T-cell (primary cell): ENCODE data around the gene GAREM2. TPM values are rescaled to one million over a fixed set of nuclear protein-coding genes. Genes with fewer than 3 reads are reported as not detected.
A peak's percentile ranks its signal among the peaks of the same experiment; 100 is the strongest.

ENCODE experiments used
- ATAC-seq, 4 experiments: fragments of 200-7000 bp in 3 of 4; fragments of 150-1000 bp in 1 of 4; cut with Tn5 transposase; replicated peaks in 1 of 4; 1 replicate in 3 of 4; 2 replicates in 1 of 4; pipeline ENCODE4 v1.10.0; 2021; ENCODE audit warnings: moderate library complexity in 3 of 4, mild to moderate bottlenecking in 2 of 4, moderate number of reproducible peaks in 1 of 4
- CTCF ChIA-PET, 2 donors: fragments of 300-600 bp; sonication (Branson Sonifier 250); formaldehyde crosslinking; loops; one replicate each; lab custom pipeline; 2022; ENCODE audit warnings: antibody characterized with exemption in 2 of 2; lab: Charles Lee
- POLR2A ChIA-PET, 2 donors: fragments of 300-600 bp; sonication (Branson Sonifier 250); formaldehyde crosslinking; loops; one replicate each; lab custom pipeline; 2022; ENCODE audit warnings: antibody characterized with exemption in 2 of 2; lab: Charles Lee
- DNase-seq, 35 experiments: peaks; one replicate each; pipeline versions ENCODE4 v3.0.0 to v3.0.0-alpha.2; 2013 to 2023
- H3K27ac ChIP-seq: one replicate; pipeline ENCODE4 v1.5.1; 2013; ENCODE audit warnings: low read length
- H3K27me3 ChIP-seq, 2 experiments: replicated peaks in 1 of 2; 1 replicate in 1 of 2; 2 replicates in 1 of 2; pipeline versions ENCODE4 v1.6.1 to v1.7.0; 2013; ENCODE audit warnings: low read length in 1 of 2, mixed read lengths in 1 of 2; ENCODE audit not compliant: control insufficient read depth in 2 of 2, insufficient read depth in 2 of 2; ENCODE audit errors: extremely low read depth in 1 of 2
- H3K36me3 ChIP-seq, 2 donors: 1 replicate in 1 of 2; 2 replicates in 1 of 2; pipeline versions ENCODE4 v1.6.1 to v1.7.0; 2013; ENCODE audit warnings: low read length in 1 of 2; ENCODE audit not compliant: control insufficient read depth in 2 of 2, insufficient read depth in 1 of 2; ENCODE audit errors: extremely low read depth in 1 of 2
- H3K4me1 ChIP-seq, 2 experiments: 1 replicate in 1 of 2; 2 replicates in 1 of 2; pipeline versions ENCODE4 v1.6.1 to v1.7.0; 2013; ENCODE audit warnings: low read length in 2 of 2, mixed read lengths in 1 of 2; ENCODE audit not compliant: insufficient read depth in 2 of 2, control insufficient read depth in 1 of 2; ENCODE audit errors: extremely low read depth in 1 of 2
- H3K4me3 ChIP-seq, 2 donors: 1 replicate in 1 of 2; 2 replicates in 1 of 2; pipeline versions ENCODE4 v1.5.1 to v1.7.0; 2013; ENCODE audit warnings: mild to moderate bottlenecking in 2 of 2, low read length in 1 of 2, moderate library complexity in 1 of 2; ENCODE audit not compliant: control insufficient read depth in 1 of 2; ENCODE audit errors: extremely low read depth in 1 of 2
- H3K9me3 ChIP-seq: 2 replicates; pipeline ENCODE4 v1.7.0; 2013
- H3K27ac Mint-ChIP-seq, 2 donors: one replicate each; pipeline ENCODE4 v1.8.0; 2020 to 2021; ENCODE audit warnings: mild to moderate bottlenecking in 2 of 2, mixed read lengths in 2 of 2
- H3K27me3 Mint-ChIP-seq, 2 donors: one replicate each; pipeline ENCODE4 v1.8.0; 2021 to 2022; ENCODE audit warnings: mixed read lengths in 2 of 2
- H3K36me3 Mint-ChIP-seq: one replicate; pipeline ENCODE4 v1.8.0; 2021; ENCODE audit warnings: mixed read lengths
- H3K4me1 Mint-ChIP-seq, 3 donors: one replicate each; pipeline ENCODE4 v1.8.0; 2020 to 2022; ENCODE audit warnings: mixed read lengths in 3 of 3, mild to moderate bottlenecking in 1 of 3
- H3K4me3 Mint-ChIP-seq, 3 donors: one replicate each; pipeline ENCODE4 v1.8.0; 2020 to 2022; ENCODE audit warnings: mild to moderate bottlenecking in 3 of 3, mixed read lengths in 3 of 3, moderate library complexity in 3 of 3
- H3K9me3 Mint-ChIP-seq, 3 donors: one replicate each; pipeline ENCODE4 v1.8.0; 2020 to 2022; ENCODE audit warnings: mixed read lengths in 3 of 3
- WGBS: methylation state at CpG from one replicate; pipeline ENCODE4 v1.1.5; 2013; ENCODE audit warnings: missing lambda C conversion rate; ENCODE audit not compliant: insufficient coverage; 5-methylcytosine and 5-hydroxymethylcytosine counted together
- total RNA-seq, 35 experiments: library from RNA in 6 of 35; stranded (reverse) in 6 of 35; fragments of 120-200 nt in 1 of 35; gene quantifications; one replicate each; pipeline versions ENCODE4 v1.2.1 to v1.2.4 and lab custom pipeline; 2013 to 2026

The GAREM2 gene
- total RNA-seq, 5 donors from 2014 or later (not counting 1 experiment from before 2014, with no cell fraction given) = 2.9 to 9.1 (median 5.2) TPM

DNA sequence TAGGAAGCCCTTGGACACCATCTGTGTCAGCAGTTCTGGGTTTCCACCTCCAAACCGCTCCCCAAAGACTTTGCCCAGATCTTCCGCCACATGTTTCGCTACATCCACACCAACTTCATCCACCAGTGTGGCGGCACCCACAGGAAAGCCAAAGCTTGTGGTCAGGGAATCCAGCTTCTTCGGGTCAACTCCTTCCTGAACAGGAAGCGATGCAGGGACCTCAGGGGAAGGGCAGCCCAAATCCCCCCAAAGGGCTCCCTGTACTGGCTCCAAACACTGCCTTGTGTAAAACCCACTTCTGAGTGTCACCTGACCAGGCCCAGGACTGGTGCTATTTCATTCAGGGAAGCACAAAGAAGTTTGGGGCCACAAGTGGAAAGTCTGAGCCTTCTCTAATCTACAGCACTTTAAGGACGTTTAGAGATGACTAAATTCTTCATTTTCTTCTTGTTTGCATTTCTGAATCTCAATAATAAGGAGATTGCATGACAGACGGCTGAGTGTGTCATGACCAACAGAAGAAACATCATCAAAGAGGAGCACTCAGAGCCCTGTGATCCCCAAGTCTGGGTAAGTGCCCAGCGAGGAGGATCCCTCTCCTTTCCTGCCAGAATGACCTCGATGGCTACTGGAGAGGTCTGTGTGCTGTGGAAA lies 20.8 kb downstream of the GAREM2 start:
- Mint-ChIP-seq H3K9me3 (no peaks in the 10 kb centered on the region), H3K27me3 (no peaks in the 10 kb centered on the region), H3K4me3 (no peak overlapping the region), H3K4me1 (peaks cover 0 to 4% (median 0%) of the 10 kb centered on the region in 3 donors), H3K36me3 (peaks cover 63% of the 10 kb centered on the region), H3K27ac (no peak overlapping the region)
- 86% methylated on average over 8 of the region's 10 CpGs for WGBS
- Histone ChIP-seq H3K4me1 (no peaks in the 10 kb centered on the region), H3K36me3 (peaks cover 6 to 74% of the 10 kb centered on the region in 2 donors), H3K4me3 (no peak overlapping the region), H3K27me3 (no peaks in the 10 kb centered on the region), H3K9me3 (no peaks in the 10 kb centered on the region), H3K27ac (no peak overlapping the region)
- ChIA-PET POLR2A (no interaction called here), CTCF (no interaction called here)
- DNase-seq (no peak), ATAC-seq (no peak)

GRCh38 chr2:26195040-26195984 lies 22.4 kb downstream of the GAREM2 start:
- H3K36me3 ChIP-seq = peaks cover 8 to 85% of the 10 kb centered on the region in 2 donors
- H3K9me3 ChIP-seq = no peaks in the 10 kb centered on the region
- no peak overlapping the region for H3K27ac ChIP-seq
- Mint-ChIP-seq H3K4me1 (no peaks in the 10 kb centered on the region), H3K36me3 (peaks cover 70% of the 10 kb centered on the region), H3K27me3 (no peaks in the 10 kb centered on the region), H3K9me3 (no peaks in the 10 kb centered on the region), H3K4me3 (no peak overlapping the region), H3K27ac (peak overlapping the region; percentile 8 to 13)
- no peaks in the 10 kb centered on the region for H3K27me3 ChIP-seq
- ATAC-seq (no peak), DNase-seq (no peak)
- no peak overlapping the region for H3K4me3 ChIP-seq
- ChIA-PET CTCF (no interaction called here), POLR2A (interaction anchor here (0.5 to 0.6 kb wide), 2 partner anchors 369 to 399 kb away, joined by 8 to 10 read pairs; no protein-coding TSS in a partner anchor)
- WGBS = 93% methylated on average over 6 of the region's 12 CpGs
- no peaks in the 10 kb centered on the region for H3K4me1 ChIP-seq

- Mint-ChIP-seq H3K27ac (peak overlapping the region in 1 of 2 donors; percentile 16), H3K4me1 (no peaks in the 10 kb centered on the region), H3K27me3 (no peaks in the 10 kb centered on the region), H3K9me3 (no peaks in the 10 kb centered on the region), H3K36me3 (peaks cover 68% of the 10 kb centered on the region), H3K4me3 (no peak overlapping the region)
- ChIA-PET CTCF (no interaction called here), POLR2A (no interaction called here)
- Histone ChIP-seq H3K27ac (no peak overlapping the region), H3K9me3 (no peaks in the 10 kb centered on the region), H3K4me1 (no peaks in the 10 kb centered on the region), H3K4me3 (no peak overlapping the region), H3K27me3 (no peaks in the 10 kb centered on the region), H3K36me3 (peaks cover 8 to 86% of the 10 kb centered on the region in 2 donors)
- ATAC-seq (no peak), DNase-seq (no peak)
- 86% methylated on average over 6 of the region's 9 CpGs for WGBS
Measured at GRCh38 chr2:26196683-26197418, 24.0 kb downstream of the GAREM2 start.

- H3K27ac Mint-ChIP-seq = peak overlapping the region in 1 of 2 donors; percentile 30
- no peaks in the 10 kb centered on the region for H3K9me3 ChIP-seq
- no peak overlapping the region for H3K4me3 Mint-ChIP-seq
- H3K9me3 Mint-ChIP-seq = no peaks in the 10 kb centered on the region
- H3K4me1 ChIP-seq = no peaks in the 10 kb centered on the region
- no peak overlapping the region for H3K27ac ChIP-seq
- no peak overlapping the region for H3K4me3 ChIP-seq
- H3K27me3 ChIP-seq = no peaks in the 10 kb centered on the region
- ATAC-seq = no peak
- ChIA-PET POLR2A (no interaction called here), CTCF (no interaction called here)
- no peaks in the 10 kb centered on the region for H3K4me1 Mint-ChIP-seq
- H3K36me3 ChIP-seq = peaks cover 11 to 88% of the 10 kb centered on the region in 2 donors
- H3K36me3 Mint-ChIP-seq = peaks cover 68% of the 10 kb centered on the region
- WGBS = 100% methylated on average over 3 of the region's 4 CpGs
- H3K27me3 Mint-ChIP-seq = no peaks in the 10 kb centered on the region
- no peak for DNase-seq
Measured at GRCh38 chr2:26197516-26197915, 24.6 kb downstream of the GAREM2 start.

DNA sequence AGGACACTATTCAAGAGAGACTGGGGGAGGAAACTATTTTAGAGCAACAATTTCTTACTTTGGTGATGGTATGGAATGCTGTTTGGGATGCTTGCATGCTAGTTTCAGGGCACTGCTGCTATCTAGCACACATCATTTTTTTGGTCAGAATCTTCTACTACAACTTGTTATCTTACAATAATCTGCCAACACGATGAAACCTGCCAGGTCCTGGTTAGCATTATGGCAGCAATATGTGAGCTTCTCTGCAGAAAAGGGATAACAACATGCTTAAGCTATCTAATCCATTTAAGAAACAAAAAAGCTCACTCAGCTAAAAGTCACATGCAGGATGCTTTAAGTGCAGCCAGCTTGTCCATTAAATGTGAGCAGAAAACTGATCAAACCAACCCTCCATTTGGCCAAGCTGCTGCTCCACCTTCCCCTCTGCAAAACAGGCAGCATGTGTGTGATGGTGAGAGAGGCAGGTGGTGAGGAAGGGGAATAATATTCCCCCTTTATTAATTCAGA lies 30.1 kb downstream of the GAREM2 start:
- Mint-ChIP-seq H3K4me3 (no peak overlapping the region), H3K9me3 (no peaks in the 10 kb centered on the region), H3K36me3 (peaks cover 54% of the 10 kb centered on the region), H3K4me1 (no peaks in the 10 kb centered on the region), H3K27ac (no peak overlapping the region), H3K27me3 (no peaks in the 10 kb centered on the region)
- DNase-seq (no peak), ATAC-seq (no peak)
- peaks cover 9 to 78% of the 10 kb centered on the region in 2 donors for H3K36me3 ChIP-seq
- no peaks in the 10 kb centered on the region for H3K4me1 ChIP-seq
- H3K27ac ChIP-seq = no peak overlapping the region
- H3K9me3 ChIP-seq = no peaks in the 10 kb centered on the region
- 100% methylated on average over 1 of the region's 1 CpG for WGBS
- POLR2A ChIA-PET = no interaction called here
- H3K27me3 ChIP-seq = no peaks in the 10 kb centered on the region
- CTCF ChIA-PET = interaction anchor here in 1 of 2 donors (0.9 kb wide), 1 partner anchor 123 kb away, joined by 3 read pairs; no protein-coding TSS in a partner anchor
- H3K4me3 ChIP-seq = no peak overlapping the region

DNA sequence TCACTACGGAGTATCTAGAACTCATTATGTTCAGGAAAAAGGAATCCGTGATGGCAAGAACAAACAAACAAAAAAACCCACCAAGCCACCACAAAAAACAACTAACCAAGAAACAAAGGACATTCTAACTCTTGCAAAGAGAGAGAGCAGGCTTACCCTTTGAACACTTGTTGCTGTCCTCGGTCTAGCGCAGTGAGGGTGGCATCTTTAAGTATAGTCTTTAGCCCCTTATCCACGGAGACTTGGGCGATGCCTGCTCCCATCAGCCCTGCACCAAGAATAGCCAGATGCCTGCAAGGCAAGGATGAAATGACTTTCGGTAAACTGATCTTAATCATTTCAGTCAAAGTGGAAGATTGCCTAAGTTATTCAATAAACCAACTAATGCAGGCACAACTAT lies 31.0 kb downstream of the GAREM2 start:
- Mint-ChIP-seq H3K36me3 (peaks cover 58% of the 10 kb centered on the region), H3K4me1 (no peaks in the 10 kb centered on the region), H3K4me3 (no peak overlapping the region), H3K27ac (no peak overlapping the region), H3K9me3 (no peaks in the 10 kb centered on the region), H3K27me3 (no peaks in the 10 kb centered on the region)
- peaks cover 9 to 79% of the 10 kb centered on the region in 2 donors for H3K36me3 ChIP-seq
- no peaks in the 10 kb centered on the region for H3K4me1 ChIP-seq
- H3K27ac ChIP-seq = no peak overlapping the region
- ChIA-PET POLR2A (no interaction called here), CTCF (interaction anchor here in 1 of 2 donors (0.6 kb wide), 1 partner anchor 44 kb away, joined by 3 read pairs; no protein-coding TSS in a partner anchor)
- no peaks in the 10 kb centered on the region for H3K27me3 ChIP-seq
- no peaks in the 10 kb centered on the region for H3K9me3 ChIP-seq
- H3K4me3 ChIP-seq = no peak overlapping the region
- WGBS = 96% methylated on average over 5 of the region's 7 CpGs
- no peak for ATAC-seq
- DNase-seq = no peak
